Panc1 (cell line): Measurements from ENCODE around the gene C11orf21. TPM values are rescaled to one million over a fixed set of nuclear protein-coding genes. Genes with fewer than 3 reads are reported as not detected.

Source experiments
- ATAC-seq: fragments of 200-7000 bp; cut with Tn5 transposase; 2 replicates; pipeline ENCODE4 v1.9.1; 2020; ENCODE audit warnings: mild to moderate bottlenecking, moderate library complexity
- BruUV-seq: library from RNA; stranded (reverse); fragments of 400-500 nt; replicated peaks from 2 replicates; lab custom pipeline; 2021; lab: Mats Ljungman, UMichigan
- CTCF ChIA-PET: fragments of 300-600 bp; sonication (Branson Sonifier 250); formaldehyde crosslinking; loops from one replicate; lab custom pipeline; 2022; ENCODE audit warnings: antibody characterized with exemption; lab: Charles Lee
- POLR2A ChIA-PET: fragments of 300-600 bp; sonication (Branson Sonifier 250); formaldehyde crosslinking; loops from one replicate; lab custom pipeline; 2022; ENCODE audit warnings: antibody characterized with exemption; lab: Charles Lee
- DNase-seq: peaks from one replicate; pipeline ENCODE4 v3.0.0-alpha.2; 2010; ENCODE audit warnings: low read depth, low spot score
- H3K27ac ChIP-seq: 2 replicates; pipeline ENCODE4 v1.5.1; 2011; ENCODE audit warnings: mild to moderate bottlenecking, low read length, inconsistent platforms
- H3K27me3 ChIP-seq: fragments of 200-500 bp; sonication (Bioruptor generic); 2 replicates; pipeline ENCODE4 v1.6.0; 2014; ENCODE audit warnings: low read length, inconsistent platforms; ENCODE audit not compliant: control insufficient read depth, insufficient read depth
- H3K36me3 ChIP-seq: fragments of 200-500 bp; sonication (Bioruptor generic); 2 replicates; pipeline ENCODE4 v1.5.1; 2014; ENCODE audit warnings: inconsistent platforms, mild to moderate bottlenecking, low read length, moderate library complexity; ENCODE audit not compliant: control insufficient read depth, insufficient read depth
- H3K4me1 ChIP-seq: 2 replicates; pipeline ENCODE4 v1.5.1; 2011; ENCODE audit warnings: inconsistent platforms, mild to moderate bottlenecking, low read length, moderate library complexity; ENCODE audit not compliant: control insufficient read depth, insufficient read depth
- H3K4me3 ChIP-seq, 2 experiments: 2 replicates each; pipeline ENCODE4 v1.5.1; 2011 to 2012; ENCODE audit warnings: low read depth in 2 of 2, low read length in 2 of 2, mild to moderate bottlenecking in 2 of 2, inconsistent platforms in 1 of 2, moderate library complexity in 1 of 2
- H3K9me3 ChIP-seq: fragments of 200-500 bp; sonication (Bioruptor generic); 2 replicates; pipeline ENCODE4 v1.5.1; 2014; ENCODE audit warnings: low read depth, mild to moderate bottlenecking, inconsistent platforms, low read length, moderate library complexity; ENCODE audit not compliant: control insufficient read depth, insufficient read depth
- POLR2AphosphoS5 ChIP-seq: IDR thresholded peaks from 2 replicates; pipeline ENCODE4 v1.6.1; 2012; ENCODE audit warnings: mild to moderate bottlenecking, low read depth, low read length, moderate library complexity
- SIN3A ChIP-seq: IDR thresholded peaks from 2 replicates; pipeline ENCODE4 v1.6.1; 2012; ENCODE audit warnings: low read depth, mild to moderate bottlenecking, low read length, moderate library complexity, borderline replicate concordance; ENCODE audit not compliant: insufficient read depth
- TCF7L2 ChIP-seq: IDR thresholded peaks from 2 replicates; pipeline ENCODE4 v1.6.1; 2011; ENCODE audit warnings: mild to moderate bottlenecking, low read depth, low read length, inconsistent platforms
- in situ Hi-C: cut with HindIII; loops from 2 replicates; pipeline ENCODE4 v1.10.0; 2016; ENCODE audit warnings: low sequenced_read_pairs, low pct_unique_long_range_greater_than_20kb
- intact Hi-C: fragments of 100-400 bp; cut with micrococcal nuclease; formaldehyde crosslinking; loops from one replicate; pipeline ENCODE4 v1.10.0; 2022; ENCODE audit not compliant: unreplicated experiment
- total RNA-seq: library from RNA; stranded (reverse); gene quantifications from one replicate; pipeline ENCODE4 v1.2.1, GENCODE V29; 2021; ENCODE audit not compliant: unreplicated experiment
- TF ChIP-seq, protein P1 (sequence below), 2 experiments: IDR thresholded peaks; 2 replicates each; pipeline ENCODE4 v1.6.1; 2011 to 2012; ENCODE audit warnings: low read depth in 2 of 2, control low read depth in 1 of 2, low read length in 1 of 2, mild to moderate bottlenecking in 1 of 2, moderate library complexity in 1 of 2; ENCODE audit not compliant: insufficient read depth in 1 of 2
- TF ChIP-seq, protein P2 (sequence below): fragments of 450-650 bp; IDR thresholded peaks from 2 replicates; pipeline ENCODE4 v1.5.1; 2017; ENCODE audit warnings: mild to moderate bottlenecking

C11orf21 gene
- total RNA-seq, 1 experiment from 2014 or later = 0.31 TPM

GRCh38 chr11:2295971-2296912 is 5.5 kb downstream of the C11orf21 start:
- no peak overlapping the region for H3K27ac ChIP-seq
- peaks cover 5% of the 10 kb centered on the region; the same call in 1 of the 2 replicates for H3K27me3 ChIP-seq
- no TSS peak for BruUV-seq
- H3K4me1 ChIP-seq = no peaks in the 10 kb centered on the region
- no peaks in the 10 kb centered on the region for H3K9me3 ChIP-seq
- POLR2A ChIA-PET = no interaction called here
- in situ Hi-C loops = no loop called here
- CTCF ChIA-PET = no interaction called here
- no peak for DNase-seq
- no peak for TF ChIP-seq SIN3A
- TF ChIP-seq, protein P1, sequence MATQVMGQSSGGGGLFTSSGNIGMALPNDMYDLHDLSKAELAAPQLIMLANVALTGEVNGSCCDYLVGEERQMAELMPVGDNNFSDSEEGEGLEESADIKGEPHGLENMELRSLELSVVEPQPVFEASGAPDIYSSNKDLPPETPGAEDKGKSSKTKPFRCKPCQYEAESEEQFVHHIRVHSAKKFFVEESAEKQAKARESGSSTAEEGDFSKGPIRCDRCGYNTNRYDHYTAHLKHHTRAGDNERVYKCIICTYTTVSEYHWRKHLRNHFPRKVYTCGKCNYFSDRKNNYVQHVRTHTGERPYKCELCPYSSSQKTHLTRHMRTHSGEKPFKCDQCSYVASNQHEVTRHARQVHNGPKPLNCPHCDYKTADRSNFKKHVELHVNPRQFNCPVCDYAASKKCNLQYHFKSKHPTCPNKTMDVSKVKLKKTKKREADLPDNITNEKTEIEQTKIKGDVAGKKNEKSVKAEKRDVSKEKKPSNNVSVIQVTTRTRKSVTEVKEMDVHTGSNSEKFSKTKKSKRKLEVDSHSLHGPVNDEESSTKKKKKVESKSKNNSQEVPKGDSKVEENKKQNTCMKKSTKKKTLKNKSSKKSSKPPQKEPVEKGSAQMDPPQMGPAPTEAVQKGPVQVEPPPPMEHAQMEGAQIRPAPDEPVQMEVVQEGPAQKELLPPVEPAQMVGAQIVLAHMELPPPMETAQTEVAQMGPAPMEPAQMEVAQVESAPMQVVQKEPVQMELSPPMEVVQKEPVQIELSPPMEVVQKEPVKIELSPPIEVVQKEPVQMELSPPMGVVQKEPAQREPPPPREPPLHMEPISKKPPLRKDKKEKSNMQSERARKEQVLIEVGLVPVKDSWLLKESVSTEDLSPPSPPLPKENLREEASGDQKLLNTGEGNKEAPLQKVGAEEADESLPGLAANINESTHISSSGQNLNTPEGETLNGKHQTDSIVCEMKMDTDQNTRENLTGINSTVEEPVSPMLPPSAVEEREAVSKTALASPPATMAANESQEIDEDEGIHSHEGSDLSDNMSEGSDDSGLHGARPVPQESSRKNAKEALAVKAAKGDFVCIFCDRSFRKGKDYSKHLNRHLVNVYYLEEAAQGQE (IDR thresholded peaks at IDR 0.05; ENCODE audit: insufficient read depth in 1 of 2, low read depth in 2 of 2, low read length in 1 of 2) = no peak
- no peaks in the 10 kb centered on the region for H3K36me3 ChIP-seq
- intact Hi-C loops = no loop called here
- no peak overlapping the region for H3K4me3 ChIP-seq
- no peak for ATAC-seq

DNA sequence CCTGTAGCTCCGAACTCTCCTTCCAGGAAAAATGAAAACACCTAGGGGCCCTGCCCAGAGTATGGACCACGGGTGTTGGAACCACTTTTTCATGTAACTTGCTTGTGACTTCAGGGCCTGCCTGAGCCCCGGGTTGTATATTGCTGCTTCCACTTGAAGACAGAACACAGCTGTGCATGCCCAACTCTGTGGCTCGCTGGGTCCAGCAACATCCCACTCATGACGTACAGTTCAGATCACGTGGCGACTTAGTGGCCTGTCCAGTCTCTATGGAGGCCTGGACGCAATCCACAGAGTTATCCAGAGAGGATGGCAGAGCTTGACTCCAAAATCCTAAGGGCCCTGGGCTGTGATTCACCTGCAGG is 6.8 kb downstream of the C11orf21 start:
- Histone ChIP-seq H3K27ac (no peak overlapping the region), H3K4me3 (no peak overlapping the region), H3K36me3 (no peaks in the 10 kb centered on the region), H3K9me3 (no peaks in the 10 kb centered on the region), H3K4me1 (peaks cover 8% of the 10 kb centered on the region), H3K27me3 (peaks cover 5% of the 10 kb centered on the region; the same call in 1 of the 2 replicates)
- ChIA-PET POLR2A (no interaction called here), CTCF (no interaction called here)
- in situ Hi-C loops (no loop called here), intact Hi-C loops (no loop called here)
- TF ChIP-seq, protein P2, sequence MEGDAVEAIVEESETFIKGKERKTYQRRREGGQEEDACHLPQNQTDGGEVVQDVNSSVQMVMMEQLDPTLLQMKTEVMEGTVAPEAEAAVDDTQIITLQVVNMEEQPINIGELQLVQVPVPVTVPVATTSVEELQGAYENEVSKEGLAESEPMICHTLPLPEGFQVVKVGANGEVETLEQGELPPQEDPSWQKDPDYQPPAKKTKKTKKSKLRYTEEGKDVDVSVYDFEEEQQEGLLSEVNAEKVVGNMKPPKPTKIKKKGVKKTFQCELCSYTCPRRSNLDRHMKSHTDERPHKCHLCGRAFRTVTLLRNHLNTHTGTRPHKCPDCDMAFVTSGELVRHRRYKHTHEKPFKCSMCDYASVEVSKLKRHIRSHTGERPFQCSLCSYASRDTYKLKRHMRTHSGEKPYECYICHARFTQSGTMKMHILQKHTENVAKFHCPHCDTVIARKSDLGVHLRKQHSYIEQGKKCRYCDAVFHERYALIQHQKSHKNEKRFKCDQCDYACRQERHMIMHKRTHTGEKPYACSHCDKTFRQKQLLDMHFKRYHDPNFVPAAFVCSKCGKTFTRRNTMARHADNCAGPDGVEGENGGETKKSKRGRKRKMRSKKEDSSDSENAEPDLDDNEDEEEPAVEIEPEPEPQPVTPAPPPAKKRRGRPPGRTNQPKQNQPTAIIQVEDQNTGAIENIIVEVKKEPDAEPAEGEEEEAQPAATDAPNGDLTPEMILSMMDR = no peak
- TF ChIP-seq, protein P1 (IDR thresholded peaks at IDR 0.05; ENCODE audit: insufficient read depth in 1 of 2, low read depth in 2 of 2, low read length in 1 of 2) = no peak
- no peak for TF ChIP-seq TCF7L2
- TF ChIP-seq SIN3A = no peak
- no peak for TF ChIP-seq POLR2AphosphoS5
- no peak for DNase-seq
- BruUV-seq = no TSS peak
- no peak for ATAC-seq
